ENCODE results near the gene PHF5A. TPM values are rescaled to one million over a fixed set of nuclear protein-coding genes. Genes with fewer than 3 reads are reported as not detected.

PHF5A gene
- total and polyA plus RNA-seq, 2 donors (not counting 1 experiment from before 2014, with no cell fraction given) = 29.4 to 31.6 TPM

DNA sequence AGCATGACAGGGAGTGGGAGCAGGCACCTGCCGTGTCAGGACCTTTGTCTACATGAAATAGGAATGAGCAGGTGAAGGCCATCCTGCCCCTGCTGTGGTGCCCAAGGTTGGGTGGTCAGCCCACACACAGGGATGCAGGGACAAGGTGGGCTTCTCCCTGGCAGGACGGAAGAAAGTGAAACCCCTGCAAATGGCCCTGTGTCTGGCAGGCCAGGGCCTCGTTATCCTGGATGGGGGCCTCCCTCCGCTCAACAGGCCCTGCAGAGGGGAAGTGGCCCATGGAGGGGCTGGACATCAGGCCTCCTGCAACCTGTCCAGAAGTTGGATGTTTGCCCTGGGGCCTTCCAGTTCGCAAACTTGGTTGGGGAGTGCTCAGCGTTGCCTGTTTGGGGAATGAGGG lies 36.8 kb downstream of the PHF5A start:
- no peak for TF ChIP-seq EZH2 (IDR thresholded peaks at IDR 0.05; ENCODE audit: borderline replicate concordance, insufficient read depth, low read depth, low read length, poor library complexity, severe bottlenecking)
- TF ChIP-seq, protein P1, sequence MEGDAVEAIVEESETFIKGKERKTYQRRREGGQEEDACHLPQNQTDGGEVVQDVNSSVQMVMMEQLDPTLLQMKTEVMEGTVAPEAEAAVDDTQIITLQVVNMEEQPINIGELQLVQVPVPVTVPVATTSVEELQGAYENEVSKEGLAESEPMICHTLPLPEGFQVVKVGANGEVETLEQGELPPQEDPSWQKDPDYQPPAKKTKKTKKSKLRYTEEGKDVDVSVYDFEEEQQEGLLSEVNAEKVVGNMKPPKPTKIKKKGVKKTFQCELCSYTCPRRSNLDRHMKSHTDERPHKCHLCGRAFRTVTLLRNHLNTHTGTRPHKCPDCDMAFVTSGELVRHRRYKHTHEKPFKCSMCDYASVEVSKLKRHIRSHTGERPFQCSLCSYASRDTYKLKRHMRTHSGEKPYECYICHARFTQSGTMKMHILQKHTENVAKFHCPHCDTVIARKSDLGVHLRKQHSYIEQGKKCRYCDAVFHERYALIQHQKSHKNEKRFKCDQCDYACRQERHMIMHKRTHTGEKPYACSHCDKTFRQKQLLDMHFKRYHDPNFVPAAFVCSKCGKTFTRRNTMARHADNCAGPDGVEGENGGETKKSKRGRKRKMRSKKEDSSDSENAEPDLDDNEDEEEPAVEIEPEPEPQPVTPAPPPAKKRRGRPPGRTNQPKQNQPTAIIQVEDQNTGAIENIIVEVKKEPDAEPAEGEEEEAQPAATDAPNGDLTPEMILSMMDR (IDR thresholded peaks at IDR 0.05) = no peak
- Histone ChIP-seq H2AFZ (ENCODE audit: insufficient read depth, low read depth, low read length, poor library complexity, severe bottlenecking) (no peak overlapping the region), H3K4me2 (replicated peaks; ENCODE audit: low read depth, low read length, poor library complexity, severe bottlenecking) (no peak overlapping the region), H3K36me3 (replicated peaks in 1 of 2; ENCODE audit: control extremely low read depth in 1 of 2, control insufficient read depth in 1 of 2, extremely low read depth in 1 of 2, insufficient read depth in 2 of 2, low read length in 1 of 2) (peaks cover 2 to 46% of the 10 kb centered on the region in 2 experiments), H3K27ac (ENCODE audit: low read length in 2 of 2) (no peak overlapping the region), H3K4me3 (ENCODE audit: control extremely low read depth in 1 of 5, extremely low read depth in 1 of 5, insufficient read depth in 1 of 5, low read depth in 2 of 5, low read length in 4 of 5) (no peak overlapping the region), H3K4me1 (ENCODE audit: control insufficient read depth in 2 of 2, insufficient read depth in 2 of 2, low read length in 2 of 2) (peaks cover 0 to 4% of the 10 kb centered on the region in 2 donors), H3K27me3 (replicated peaks in 1 of 4; ENCODE audit: control extremely low read depth in 1 of 4, control insufficient read depth in 3 of 4, insufficient read depth in 4 of 4, low read length in 3 of 4) (no peaks in the 10 kb centered on the region), H3K9me3 (ENCODE audit: control extremely low read depth in 1 of 3, control insufficient read depth in 2 of 3, insufficient read depth in 1 of 3, low read length in 2 of 3) (no peaks in the 10 kb centered on the region), H4K20me1 (ENCODE audit: control insufficient read depth, insufficient read depth, low read length, poor library complexity, severe bottlenecking) (peaks cover 50% of the 10 kb centered on the region), H3K9ac (ENCODE audit: low read length) (no peak overlapping the region), H3K79me2 (ENCODE audit: control insufficient read depth, insufficient read depth, low read length) (peaks cover 74% of the 10 kb centered on the region)
- Mint-ChIP-seq H3K9me3 (ENCODE audit: insufficient read depth) (no peaks in the 10 kb centered on the region), H3K4me3 (no peak overlapping the region), H3K27me3 (no peaks in the 10 kb centered on the region), H3K4me1 (peaks cover 16% of the 10 kb centered on the region), H3K27ac (no peak overlapping the region)
- intact Hi-C loops (cut with micrococcal nuclease) = no loop called here
- ChIA-PET CTCF (no interaction called here), POLR2A (no interaction called here)
- ATAC-seq (ENCODE audit: low read depth) (no peak), DNase-seq (no peak)
- 94% methylated on average over 4 of the region's 6 CpGs for WGBS (ENCODE audit: insufficient coverage)

GRCh38 chr22:41429951-41430332 lies 38.5 kb downstream of the PHF5A start:
- intact Hi-C loops (cut with micrococcal nuclease) = no loop called here
- Histone ChIP-seq H3K4me2 (replicated peaks; ENCODE audit: low read depth, low read length, poor library complexity, severe bottlenecking) (no peak overlapping the region), H3K4me3 (ENCODE audit: control extremely low read depth in 1 of 5, extremely low read depth in 1 of 5, insufficient read depth in 1 of 5, low read depth in 2 of 5, low read length in 4 of 5) (no peak overlapping the region), H3K79me2 (ENCODE audit: control insufficient read depth, insufficient read depth, low read length) (peaks cover 69% of the 10 kb centered on the region), H4K20me1 (ENCODE audit: control insufficient read depth, insufficient read depth, low read length, poor library complexity, severe bottlenecking) (peaks cover 33% of the 10 kb centered on the region), H3K27me3 (replicated peaks in 1 of 4; ENCODE audit: control extremely low read depth in 1 of 4, control insufficient read depth in 3 of 4, insufficient read depth in 4 of 4, low read length in 3 of 4) (no peaks in the 10 kb centered on the region), H3K9me3 (ENCODE audit: control extremely low read depth in 1 of 3, control insufficient read depth in 2 of 3, insufficient read depth in 1 of 3, low read length in 2 of 3) (no peaks in the 10 kb centered on the region), H3K4me1 (ENCODE audit: control insufficient read depth in 2 of 2, insufficient read depth in 2 of 2, low read length in 2 of 2) (peaks cover 7 to 11% of the 10 kb centered on the region in 2 donors), H3K9ac (ENCODE audit: low read length) (no peak overlapping the region), H3K27ac (ENCODE audit: low read length in 2 of 2) (no peak overlapping the region), H2AFZ (ENCODE audit: insufficient read depth, low read depth, low read length, poor library complexity, severe bottlenecking) (no peak overlapping the region), H3K36me3 (replicated peaks in 1 of 2; ENCODE audit: control extremely low read depth in 1 of 2, control insufficient read depth in 1 of 2, extremely low read depth in 1 of 2, insufficient read depth in 2 of 2, low read length in 1 of 2) (peaks cover 0 to 34% of the 10 kb centered on the region in 2 experiments)
- Mint-ChIP-seq H3K27ac (no peak overlapping the region), H3K9me3 (ENCODE audit: insufficient read depth) (no peaks in the 10 kb centered on the region), H3K27me3 (no peaks in the 10 kb centered on the region), H3K4me3 (no peak overlapping the region), H3K4me1 (peaks cover 24% of the 10 kb centered on the region)
- TF ChIP-seq, protein P1 (IDR thresholded peaks at IDR 0.05) = no peak
- no peak for TF ChIP-seq EZH2 (IDR thresholded peaks at IDR 0.05; ENCODE audit: borderline replicate concordance, insufficient read depth, low read depth, low read length, poor library complexity, severe bottlenecking)
- DNase-seq = no peak
- CTCF ChIA-PET = interaction anchor here (0.9 kb wide), 1 partner anchor 75 kb away, joined by 3 read pairs; no protein-coding TSS in a partner anchor
- POLR2A ChIA-PET = no interaction called here
- 94% methylated on average over 6 of the region's 8 CpGs for WGBS (ENCODE audit: insufficient coverage)
- ATAC-seq (ENCODE audit: low read depth) = no peak
